Astrocyte of the cerebellum (primary cell): ENCODE data around the gene PALLD.

ENCODE experiments used
- DNase-seq: peaks from one replicate; pipeline ENCODE4 v3.0.0-alpha.2; 2011; ENCODE audit warnings: low read depth
- H3K4me3 ChIP-seq: 2 replicates; pipeline ENCODE4 v1.5.1; 2011; ENCODE audit warnings: mild to moderate bottlenecking, low read depth, low read length, moderate library complexity
- in situ Hi-C: cut with HindIII; loops from 2 replicates; pipeline ENCODE4 v1.10.0; 2017; ENCODE audit warnings: low sequenced_read_pairs
- TF ChIP-seq, protein P1 (sequence below): IDR thresholded peaks from 2 replicates; pipeline ENCODE4 v1.5.1; 2012; ENCODE audit warnings: low read length, low read depth, moderate library complexity, mild to moderate bottlenecking; ENCODE audit errors: missing control alignments

The PALLD gene

DNA sequence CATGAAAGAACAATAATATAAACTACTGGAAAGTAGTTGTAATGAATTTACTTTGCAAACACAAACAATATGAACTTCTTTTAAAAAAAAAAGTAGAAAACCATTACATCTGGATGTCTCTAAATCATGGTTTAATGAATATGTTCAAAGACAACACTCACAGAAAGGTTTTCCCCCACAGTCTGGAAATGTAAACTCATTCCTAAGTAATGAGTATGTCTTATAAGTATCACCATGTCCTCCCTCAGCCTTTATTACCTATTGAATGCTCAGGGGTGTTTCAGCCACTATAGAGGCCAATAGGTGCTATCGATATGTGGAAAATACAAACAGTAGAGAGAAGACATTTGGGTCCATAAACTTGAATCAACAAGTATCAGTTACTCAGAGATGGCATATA, 186.7 kb downstream of the PALLD start:
- no peak for DNase-seq
- H3K4me3 ChIP-seq = no peak overlapping the region
- in situ Hi-C loops = no loop called here
- TF ChIP-seq, protein P1, sequence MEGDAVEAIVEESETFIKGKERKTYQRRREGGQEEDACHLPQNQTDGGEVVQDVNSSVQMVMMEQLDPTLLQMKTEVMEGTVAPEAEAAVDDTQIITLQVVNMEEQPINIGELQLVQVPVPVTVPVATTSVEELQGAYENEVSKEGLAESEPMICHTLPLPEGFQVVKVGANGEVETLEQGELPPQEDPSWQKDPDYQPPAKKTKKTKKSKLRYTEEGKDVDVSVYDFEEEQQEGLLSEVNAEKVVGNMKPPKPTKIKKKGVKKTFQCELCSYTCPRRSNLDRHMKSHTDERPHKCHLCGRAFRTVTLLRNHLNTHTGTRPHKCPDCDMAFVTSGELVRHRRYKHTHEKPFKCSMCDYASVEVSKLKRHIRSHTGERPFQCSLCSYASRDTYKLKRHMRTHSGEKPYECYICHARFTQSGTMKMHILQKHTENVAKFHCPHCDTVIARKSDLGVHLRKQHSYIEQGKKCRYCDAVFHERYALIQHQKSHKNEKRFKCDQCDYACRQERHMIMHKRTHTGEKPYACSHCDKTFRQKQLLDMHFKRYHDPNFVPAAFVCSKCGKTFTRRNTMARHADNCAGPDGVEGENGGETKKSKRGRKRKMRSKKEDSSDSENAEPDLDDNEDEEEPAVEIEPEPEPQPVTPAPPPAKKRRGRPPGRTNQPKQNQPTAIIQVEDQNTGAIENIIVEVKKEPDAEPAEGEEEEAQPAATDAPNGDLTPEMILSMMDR = no peak

DNA sequence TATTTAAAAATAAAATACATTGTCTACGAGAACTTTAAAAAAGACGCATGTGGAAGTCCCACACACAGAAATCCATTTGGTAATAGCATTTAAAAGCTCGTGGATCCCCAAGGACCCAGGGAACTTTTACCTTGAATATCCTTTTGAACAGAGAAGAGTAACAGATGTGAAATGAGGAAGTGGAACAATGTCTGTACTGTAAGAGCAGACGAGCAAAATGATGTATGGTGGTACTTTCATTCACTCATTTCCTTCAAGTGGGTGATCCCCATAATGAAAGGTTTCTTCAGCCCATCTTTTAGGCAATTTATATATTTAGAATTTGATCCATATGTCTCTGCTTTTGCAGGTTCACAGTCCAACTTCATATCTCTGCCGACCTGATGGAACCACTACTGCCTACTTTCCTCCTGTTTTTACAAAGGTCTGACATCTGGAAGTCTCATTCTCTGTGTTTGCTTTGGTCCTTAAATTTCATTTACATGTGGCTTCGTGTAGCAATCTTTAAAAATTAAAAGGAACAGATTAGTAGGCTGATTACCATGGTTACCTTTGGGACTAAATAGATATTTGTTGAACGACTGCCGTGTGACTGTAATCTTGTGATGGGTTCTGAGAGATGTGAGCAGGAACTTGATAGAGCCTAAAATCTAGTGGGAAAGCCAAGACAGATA, 188.4 kb downstream of the PALLD start:
- no peak overlapping the region for H3K4me3 ChIP-seq
- TF ChIP-seq, protein P1 = no peak
- in situ Hi-C loops = loop anchor here (5.0 kb wide), 1 partner anchor 48 kb away; no protein-coding TSS in a partner anchor
- no peak for DNase-seq

DNA sequence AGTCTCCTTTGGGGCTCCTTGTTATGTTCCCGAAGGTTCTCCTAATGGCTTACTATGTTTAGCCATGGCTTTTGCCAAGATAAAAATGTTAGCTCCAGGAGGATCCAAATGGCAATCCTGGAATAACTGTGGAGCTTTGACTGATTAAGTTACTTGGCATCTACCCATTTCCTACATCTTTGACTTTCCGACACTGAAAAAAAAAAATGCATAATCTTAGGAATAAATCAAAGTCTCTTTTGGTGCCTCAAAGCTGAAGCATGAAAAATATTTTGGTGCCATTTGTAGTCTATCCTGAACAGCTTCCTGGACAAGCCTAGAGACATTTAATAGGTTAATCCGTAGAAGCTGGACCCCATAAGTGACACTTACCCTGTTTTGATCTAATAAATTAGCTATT, 191.7 kb downstream of the PALLD start:
- in situ Hi-C loops = loop anchor here (5.0 kb wide), 1 partner anchor 51 kb away; no protein-coding TSS in a partner anchor
- TF ChIP-seq, protein P1 = no peak
- H3K4me3 ChIP-seq = no peak overlapping the region
- DNase-seq = no peak

DNA sequence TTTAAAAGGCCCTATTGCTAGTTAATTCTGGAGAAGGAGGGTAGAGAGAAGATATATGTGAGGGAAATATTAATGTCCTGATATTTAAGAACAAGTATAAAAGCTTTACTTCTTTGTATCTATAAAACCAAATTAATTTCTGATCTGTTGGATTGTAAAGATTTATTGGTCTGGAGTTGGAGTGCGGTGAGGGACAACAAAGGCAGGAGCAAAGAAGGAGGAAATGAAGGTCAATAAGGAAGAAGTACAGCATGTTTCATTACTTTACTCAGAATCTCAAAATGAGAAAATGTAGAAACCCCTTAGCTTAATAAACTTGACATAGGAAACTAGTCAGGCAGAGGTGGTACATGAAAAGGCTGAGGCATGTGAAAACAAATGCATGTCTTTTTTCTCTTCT, 192.9 kb downstream of the PALLD start:
- H3K4me3 ChIP-seq = no peak overlapping the region
- DNase-seq = no peak
- in situ Hi-C loops = loop anchor here (5.0 kb wide), 1 partner anchor 52 kb away; no protein-coding TSS in a partner anchor
- TF ChIP-seq, protein P1 = no peak

DNA sequence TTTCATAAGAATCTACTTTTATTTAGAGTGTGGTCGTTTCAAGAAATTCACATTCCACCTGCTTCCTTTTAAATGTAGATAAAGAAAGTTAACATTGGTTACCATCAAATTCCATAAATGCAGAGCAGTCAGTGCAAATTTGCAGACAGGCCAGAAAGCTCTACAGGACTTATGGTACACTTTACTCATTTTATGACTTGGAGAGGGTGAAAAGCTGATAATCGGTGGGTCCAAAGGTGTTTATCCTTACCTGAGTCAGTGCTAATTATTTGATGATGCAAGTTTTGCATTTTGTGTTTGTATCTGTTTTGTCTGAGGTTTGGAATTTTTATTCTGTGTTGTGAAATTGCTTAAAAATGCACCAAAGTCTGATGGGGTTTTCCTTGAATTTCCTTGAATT, 193.3 kb downstream of the PALLD start:
- in situ Hi-C loops = no loop called here
- H3K4me3 ChIP-seq = no peak overlapping the region
- TF ChIP-seq, protein P1 = no peak
- DNase-seq = no peak

DNA sequence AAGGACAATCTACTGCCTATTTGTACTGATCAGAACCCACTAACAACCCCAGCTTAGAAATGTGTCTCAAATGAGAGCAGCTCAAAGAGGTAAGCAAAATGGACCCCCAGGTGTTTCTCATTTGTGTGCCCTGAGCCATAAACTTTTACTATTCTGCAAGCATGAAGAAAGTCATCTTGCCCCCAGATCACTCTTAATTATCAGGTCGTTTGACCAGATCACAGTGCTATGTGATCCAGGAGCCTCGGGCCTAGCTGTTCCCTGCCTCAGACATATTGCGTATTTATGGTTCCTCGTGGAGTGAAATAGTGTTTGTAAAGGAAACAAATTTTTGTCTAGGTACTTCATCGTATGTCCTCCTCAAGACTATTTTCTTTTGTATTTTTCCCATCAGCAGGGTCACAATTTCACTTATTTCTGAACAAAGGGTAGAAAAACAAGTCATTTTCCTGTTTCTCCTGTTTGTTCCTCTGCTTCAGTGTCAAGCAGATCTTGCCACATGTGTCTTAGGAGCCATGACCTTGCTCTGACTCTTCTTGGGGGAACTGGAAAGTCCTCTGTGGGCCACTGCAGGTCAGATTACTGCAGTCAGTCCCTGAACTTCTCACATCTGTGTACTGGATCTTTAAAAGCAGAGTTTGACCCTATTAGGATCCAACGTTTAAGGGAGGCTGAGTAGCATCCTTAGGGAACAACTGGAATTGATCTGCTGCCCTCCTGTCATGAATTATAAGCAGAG, 194.9 kb downstream of the PALLD start:
- no peak for DNase-seq
- in situ Hi-C loops = no loop called here
- TF ChIP-seq, protein P1 = no peak
- no peak overlapping the region for H3K4me3 ChIP-seq
